DND-41 (cell line): ENCODE measurements around the gene CALML6.

Source experiments
- EZH2 ChIP-seq: IDR thresholded peaks from 3 replicates; pipeline ENCODE4 v1.6.1; 2012; ENCODE audit warnings: borderline replicate concordance, low read depth, mild to moderate bottlenecking, moderate library complexity, low read length, inconsistent platforms; ENCODE audit not compliant: severe bottlenecking
- TF ChIP-seq, protein P1 (sequence below): IDR thresholded peaks from 2 replicates; pipeline ENCODE4 v1.5.1; 2012; ENCODE audit warnings: borderline replicate concordance, low read length, moderate library complexity, mild to moderate bottlenecking; ENCODE audit not compliant: poor library complexity, severe bottlenecking; ENCODE audit errors: extremely low read depth

DNA sequence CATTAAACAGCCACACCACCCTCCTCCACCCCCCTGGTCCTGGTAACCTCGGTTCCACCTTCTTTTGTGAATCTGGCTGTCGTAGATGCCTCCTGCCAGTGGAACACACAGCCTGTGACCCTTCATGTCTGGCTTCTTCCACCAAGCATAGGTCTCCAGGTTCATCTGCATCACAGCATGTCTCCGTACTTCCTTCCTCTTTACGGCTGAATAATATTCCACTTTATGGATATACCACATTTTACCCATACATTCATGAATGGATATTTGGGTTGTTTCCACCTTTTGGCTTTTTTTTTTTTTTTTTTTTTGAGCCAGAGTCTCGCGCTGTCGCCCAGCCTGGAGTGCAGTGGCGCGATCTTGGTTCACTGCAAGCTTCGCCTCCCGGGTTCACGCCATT, 11.8 kb upstream of the CALML6 start:
- TF ChIP-seq, protein P1, sequence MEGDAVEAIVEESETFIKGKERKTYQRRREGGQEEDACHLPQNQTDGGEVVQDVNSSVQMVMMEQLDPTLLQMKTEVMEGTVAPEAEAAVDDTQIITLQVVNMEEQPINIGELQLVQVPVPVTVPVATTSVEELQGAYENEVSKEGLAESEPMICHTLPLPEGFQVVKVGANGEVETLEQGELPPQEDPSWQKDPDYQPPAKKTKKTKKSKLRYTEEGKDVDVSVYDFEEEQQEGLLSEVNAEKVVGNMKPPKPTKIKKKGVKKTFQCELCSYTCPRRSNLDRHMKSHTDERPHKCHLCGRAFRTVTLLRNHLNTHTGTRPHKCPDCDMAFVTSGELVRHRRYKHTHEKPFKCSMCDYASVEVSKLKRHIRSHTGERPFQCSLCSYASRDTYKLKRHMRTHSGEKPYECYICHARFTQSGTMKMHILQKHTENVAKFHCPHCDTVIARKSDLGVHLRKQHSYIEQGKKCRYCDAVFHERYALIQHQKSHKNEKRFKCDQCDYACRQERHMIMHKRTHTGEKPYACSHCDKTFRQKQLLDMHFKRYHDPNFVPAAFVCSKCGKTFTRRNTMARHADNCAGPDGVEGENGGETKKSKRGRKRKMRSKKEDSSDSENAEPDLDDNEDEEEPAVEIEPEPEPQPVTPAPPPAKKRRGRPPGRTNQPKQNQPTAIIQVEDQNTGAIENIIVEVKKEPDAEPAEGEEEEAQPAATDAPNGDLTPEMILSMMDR = no peak
- no peak for TF ChIP-seq EZH2
